Stimulated activated CD4-positive, alpha-beta T cell treated with anti-CD3 and anti-CD28 coated beads, Interleukin-1b, Interleukin-23, amount 100 ng/mL, for 48 hours (primary cell): Measurements from ENCODE around the gene CUX1.

Experiments
- DNase-seq: peaks from one replicate; pipeline ENCODE4 v3.0.0-alpha.2; 2020

The CUX1 gene

GRCh38 chr7:102082693-102083368, 265.4 kb downstream of the CUX1 start:
- no peak for DNase-seq

- no peak for DNase-seq
Measured at GRCh38 chr7:102085218-102085772, 267.9 kb downstream of the CUX1 start.

- DNase-seq: no peak
Measured at GRCh38 chr7:102089175-102090098, 272.0 kb downstream of the CUX1 start.

- DNase-seq: no peak
Measured at GRCh38 chr7:102093599-102094315, 276.3 kb downstream of the CUX1 start.

GRCh38 chr7:102094316-102094650, 276.9 kb downstream of the CUX1 start:
- no peak for DNase-seq

GRCh38 chr7:102095321-102096011, 278.0 kb downstream of the CUX1 start:
- DNase-seq: no peak

- no peak for DNase-seq
Measured at GRCh38 chr7:102096012-102096332, 278.5 kb downstream of the CUX1 start.

- DNase-seq: no peak
Measured at GRCh38 chr7:102096706-102097427, 279.4 kb downstream of the CUX1 start.

- DNase-seq: no peak
Measured at GRCh38 chr7:102097601-102098161, 280.3 kb downstream of the CUX1 start.

- no peak for DNase-seq
Measured at GRCh38 chr7:102098986-102099385, 281.6 kb downstream of the CUX1 start.

GRCh38 chr7:102099474-102099873, 282.0 kb downstream of the CUX1 start:
- no peak for DNase-seq

GRCh38 chr7:102101111-102101551, 283.7 kb downstream of the CUX1 start:
- no peak for DNase-seq

GRCh38 chr7:102101926-102102325, 284.5 kb downstream of the CUX1 start:
- DNase-seq: no peak

GRCh38 chr7:102103027-102103372, 285.6 kb downstream of the CUX1 start:
- DNase-seq: no peak

GRCh38 chr7:102104245-102104644, 286.8 kb downstream of the CUX1 start:
- DNase-seq: no peak

GRCh38 chr7:102106625-102107024, 289.2 kb downstream of the CUX1 start:
- no peak for DNase-seq

- DNase-seq: no peak
Measured at GRCh38 chr7:102107474-102108104, 290.2 kb downstream of the CUX1 start.

- no peak for DNase-seq
Measured at GRCh38 chr7:102111061-102112041, 293.9 kb downstream of the CUX1 start.

GRCh38 chr7:102115181-102115580, 297.8 kb downstream of the CUX1 start:
- no peak for DNase-seq

GRCh38 chr7:102115931-102116330, 298.5 kb downstream of the CUX1 start:
- DNase-seq: no peak
